PC-3 (cell line): Measurements from ENCODE around the gene PRDX3. TPM values are rescaled to one million over a fixed set of nuclear protein-coding genes. Genes with fewer than 3 reads are reported as not detected.

Experiments
- ATAC-seq: fragments of 200-7000 bp; cut with Tn5 transposase; 2 replicates; pipeline ENCODE4 v1.9.1; 2020; ENCODE audit warnings: mild to moderate bottlenecking, moderate library complexity
- BruUV-seq: library from RNA; stranded (reverse); fragments of 400-500 nt; replicated peaks from 2 replicates; lab custom pipeline; 2021; lab: Mats Ljungman, UMichigan
- CTCF ChIA-PET: fragments of 300-600 bp; sonication (Branson Sonifier 250); formaldehyde crosslinking; loops from one replicate; lab custom pipeline; 2022; ENCODE audit warnings: antibody characterized with exemption; lab: Charles Lee
- POLR2A ChIA-PET: fragments of 300-600 bp; sonication (Branson Sonifier 250); formaldehyde crosslinking; loops from one replicate; lab custom pipeline; 2022; ENCODE audit warnings: antibody characterized with exemption; ENCODE audit not compliant: unreplicated experiment; lab: Charles Lee
- DNase-seq: peaks from one replicate; pipeline ENCODE4 v3.0.0-alpha.2; 2015
- H2AFZ ChIP-seq: fragments of 300-600 bp; sonication (generic); 2 replicates; pipeline ENCODE4 v1.6.0; 2016; ENCODE audit warnings: antibody characterized with exemption, low read length
- H3F3A ChIP-seq: fragments of 300-600 bp; sonication (generic); one replicate; pipeline ENCODE4 v1.6.0; 2017; ENCODE audit warnings: antibody characterized with exemption, low read length, control low read depth, mild to moderate bottlenecking; ENCODE audit not compliant: unreplicated experiment
- H3K27ac ChIP-seq: fragments of 300-600 bp; sonication (generic); 2 replicates; pipeline ENCODE4 v1.5.1; 2016; ENCODE audit warnings: mild to moderate bottlenecking, low read length
- H3K27me3 ChIP-seq: fragments of 300-600 bp; sonication (generic); 2 replicates; pipeline ENCODE4 v1.6.1; 2016; ENCODE audit warnings: low read length, mixed read lengths
- H3K36me3 ChIP-seq: fragments of 300-600 bp; sonication (generic); 2 replicates; pipeline ENCODE4 v1.6.1; 2016; ENCODE audit warnings: low read depth, mixed run types, low read length, mixed read lengths
- H3K4me1 ChIP-seq: fragments of 300-600 bp; sonication (generic); 2 replicates; pipeline ENCODE4 v1.5.1; 2016; ENCODE audit warnings: low read length; ENCODE audit not compliant: insufficient read depth
- H3K4me2 ChIP-seq: fragments of 300-600 bp; sonication (generic); 2 replicates; pipeline ENCODE4 v1.6.0; 2016; ENCODE audit warnings: low read length
- H3K4me3 ChIP-seq: fragments of 300-600 bp; sonication (generic); 2 replicates; pipeline ENCODE4 v1.5.1; 2016; ENCODE audit warnings: mild to moderate bottlenecking, low read length, mixed read lengths
- H3K79me2 ChIP-seq: fragments of 300-600 bp; sonication (generic); 2 replicates; pipeline ENCODE4 v1.6.1; 2017; ENCODE audit warnings: low read length, mixed read lengths
- H3K9ac ChIP-seq: fragments of 300-600 bp; sonication (generic); 2 replicates; pipeline ENCODE4 v1.6.0; 2016; ENCODE audit warnings: mild to moderate bottlenecking, low read length
- H3K9me2 ChIP-seq: fragments of 300-600 bp; sonication (generic); replicated peaks from 2 replicates; pipeline ENCODE4 v1.6.1; 2016; ENCODE audit warnings: mixed run types, low read length, mixed read lengths
- H3K9me3 ChIP-seq: fragments of 300-600 bp; sonication (generic); 2 replicates; pipeline ENCODE4 v1.6.1; 2016; ENCODE audit warnings: low read length, mixed read lengths
- H4K20me1 ChIP-seq: fragments of 300-600 bp; sonication (generic); 2 replicates; pipeline ENCODE4 v1.6.1; 2016; ENCODE audit warnings: low read length, mixed read lengths
- CTCF ChIP-seq: fragments of 300-600 bp; sonication (generic); conservative IDR thresholded peaks from 2 replicates; pipeline ENCODE4 v1.5.1; 2017; ENCODE audit warnings: antibody characterized with exemption, low read depth, mild to moderate bottlenecking, low read length
- EZH2 ChIP-seq: fragments of 300-600 bp; sonication (generic); IDR thresholded peaks from one replicate; pipeline ENCODE4 v1.6.1; 2017; ENCODE audit warnings: antibody characterized with exemption, mild to moderate bottlenecking, low read length; ENCODE audit not compliant: unreplicated experiment
- EZH2phosphoT487 ChIP-seq: fragments of 300-600 bp; sonication (generic); IDR thresholded peaks from 2 replicates; pipeline ENCODE4 v1.6.1; 2018; ENCODE audit warnings: mild to moderate bottlenecking, antibody characterized with exemption, low read length, borderline replicate concordance
- intact Hi-C: fragments of 100-400 bp; cut with micrococcal nuclease; formaldehyde crosslinking; loops from 2 replicates; pipeline ENCODE4 v1.9.0; 2023
- total RNA-seq: library from RNA; depleted of rRNA; stranded (reverse); fragments of >200 nt; gene quantifications from 2 replicates; pipeline ENCODE4 v1.2.3, GENCODE V29; 2014

The PRDX3 gene
- total RNA-seq, 1 experiment from 2014 or later = 153 TPM

GRCh38 chr10:119210633-119211032 lies 32.0 kb upstream of the PRDX3 start:
- Histone ChIP-seq H3K27me3 (no peaks in the 10 kb centered on the region), H3K9ac (no peak overlapping the region), H3K9me2 (no peaks in the 10 kb centered on the region), H3K4me2 (peak overlapping the region; percentile 26), H3K9me3 (no peaks in the 10 kb centered on the region), H3K4me3 (no peak overlapping the region), H3F3A (no peaks in the 10 kb centered on the region), H3K4me1 (peaks cover 33% of the 10 kb centered on the region), H4K20me1 (no peaks in the 10 kb centered on the region), H2AFZ (no peak overlapping the region), H3K36me3 (no peaks in the 10 kb centered on the region), H3K79me2 (peaks cover 23% of the 10 kb centered on the region), H3K27ac (no peak overlapping the region)
- ChIA-PET CTCF (interaction anchor here (0.6 to 0.9 kb wide), 4 partner anchors 43 to 94 kb away, joined by 3 to 6 read pairs (median 4); no protein-coding TSS in a partner anchor), POLR2A (no interaction called here)
- no peak for ATAC-seq
- DNase-seq = no peak
- intact Hi-C loops = no loop called here
- no TSS peak for BruUV-seq
- TF ChIP-seq CTCF (no peak), EZH2 (no peak)

- H3K4me2 ChIP-seq = peak overlapping the region; percentile 91
- no peaks in the 10 kb centered on the region for H3K27me3 ChIP-seq
- no peak overlapping the region for H3K27ac ChIP-seq
- no peaks in the 10 kb centered on the region for H3F3A ChIP-seq
- CTCF ChIA-PET = interaction anchor here (0.6 to 1.3 kb wide), 7 partner anchors 37 to 250 kb away, joined by 3 to 11 read pairs (median 3); partner anchors contain the start of gene DENND10
- no peaks in the 10 kb centered on the region for H3K9me3 ChIP-seq
- peaks cover 33% of the 10 kb centered on the region for H3K4me1 ChIP-seq
- H4K20me1 ChIP-seq = no peaks in the 10 kb centered on the region
- TF ChIP-seq EZH2 (no peak), EZH2phosphoT487 (no peak), CTCF (no peak)
- POLR2A ChIA-PET = interaction anchor here (0.5 kb wide), 1 partner anchor 516 kb away, joined by 13 read pairs; the partner anchor contains the start of gene INPP5F
- ATAC-seq = no peak
- H3K4me3 ChIP-seq = peak overlapping the region; percentile 78
- peak overlapping the region; percentile 80 for H2AFZ ChIP-seq
- H3K36me3 ChIP-seq = no peaks in the 10 kb centered on the region
- no TSS peak for BruUV-seq
- no peaks in the 10 kb centered on the region for H3K9me2 ChIP-seq
- DNase-seq = no peak
- intact Hi-C loops = loop anchor here (1.0 to 5.0 kb wide), 3 partner anchors 43 to 282 kb away; no protein-coding TSS in a partner anchor
- peak overlapping the region; percentile 14; the same call in 1 of the 2 replicates for H3K9ac ChIP-seq
- peaks cover 23% of the 10 kb centered on the region for H3K79me2 ChIP-seq
Observed at GRCh38 chr10:119209736-119210355, 31.2 kb upstream of the PRDX3 start.
